B cell (primary cell): ENCODE data around the gene PXDC1.

Experiments used
- CTCF ChIP-seq: fragments of 200-600 bp; IDR thresholded peaks from one replicate; pipeline ENCODE4 v1.8.0; 2022; ENCODE audit warnings: antibody characterized with exemption, mild to moderate bottlenecking
- EZH2 ChIP-seq: IDR thresholded peaks from 2 replicates; pipeline ENCODE4 v1.6.1; 2012; ENCODE audit warnings: borderline replicate concordance, low read depth, mild to moderate bottlenecking, moderate library complexity, low read length; ENCODE audit not compliant: insufficient read depth, poor library complexity, severe bottlenecking

- TF ChIP-seq CTCF (no peak), EZH2 (no peak)
These were observed 27.4 kb upstream of the PXDC1 start for GRCh38 chr6:3778701-3779573.
